ENCODE data around the gene DAP.

GRCh38 chr5:10633271-10634049, 127.6 kb downstream of the DAP start:
- TF ChIP-seq CTCF (optimal IDR thresholded peaks at IDR 0.05 in 1 of 3, IDR thresholded peaks at IDR 0.05 in 1 of 3, conservative IDR thresholded peaks at IDR 0.05 in 1 of 3; ENCODE audit: extremely low read depth in 1 of 3, insufficient read depth in 2 of 3, low read length in 3 of 3), result no peak
- no peak for TF ChIP-seq EZH2 (IDR thresholded peaks at IDR 0.05; ENCODE audit: low read length)

Data from keratinocyte (primary cell).